Stimulated activated CD8-positive, alpha-beta memory T cell treated with anti-CD3 and anti-CD28 coated beads, Interleukin-4, amount 100 ng/mL, for 4 hours (primary cell): ENCODE results near the gene PDE11A.

Source experiments
- DNase-seq, 2 donors: peaks; one replicate each; pipeline ENCODE4 v3.0.0-alpha.2; 2020; ENCODE audit warnings: low read depth in 2 of 2, low spot score in 1 of 2

The PDE11A gene

GRCh38 chr2:177771191-177771590 lies 301.4 kb downstream of the PDE11A start:
- no peak for DNase-seq

GRCh38 chr2:177767768-177768167 lies 304.8 kb downstream of the PDE11A start:
- no peak for DNase-seq

GRCh38 chr2:177765698-177766097 lies 306.9 kb downstream of the PDE11A start:
- DNase-seq: no peak

DNA sequence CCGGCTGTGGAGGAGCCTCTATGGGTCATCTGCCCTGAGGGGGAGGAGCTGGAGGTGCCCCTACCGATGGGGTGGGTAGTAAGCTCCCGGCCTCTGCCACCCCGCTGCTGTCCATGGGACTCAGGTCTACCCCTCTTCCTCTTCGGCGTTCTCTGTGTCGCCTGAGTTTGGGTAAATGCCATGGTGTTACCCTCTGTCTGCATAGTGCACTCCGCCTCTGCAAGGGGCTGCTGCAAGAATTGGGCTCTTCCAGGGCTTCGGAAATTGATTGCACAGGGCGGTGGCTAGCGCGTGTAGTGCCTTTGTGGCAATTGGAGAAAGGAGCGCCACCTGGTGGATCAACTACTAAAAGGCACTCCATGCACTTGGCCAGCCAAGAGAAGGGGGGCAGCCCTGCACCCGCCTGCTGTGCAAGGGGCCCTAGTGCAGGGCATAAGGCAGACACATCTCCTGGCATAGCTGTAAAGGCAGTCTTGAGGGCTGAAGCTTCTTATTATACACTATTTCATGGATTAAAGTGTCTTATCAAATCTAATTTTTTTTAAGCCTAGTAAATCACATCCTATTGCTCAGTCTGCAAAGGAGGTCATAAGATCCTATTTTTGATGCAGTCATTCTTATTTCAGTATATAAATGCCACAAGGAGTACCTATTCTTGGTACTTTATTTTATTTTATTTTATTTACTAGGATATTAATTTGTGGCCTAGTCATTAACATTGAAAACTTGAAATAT lies 308.9 kb downstream of the PDE11A start:
- peak; percentile 26 to 51 for DNase-seq

DNA sequence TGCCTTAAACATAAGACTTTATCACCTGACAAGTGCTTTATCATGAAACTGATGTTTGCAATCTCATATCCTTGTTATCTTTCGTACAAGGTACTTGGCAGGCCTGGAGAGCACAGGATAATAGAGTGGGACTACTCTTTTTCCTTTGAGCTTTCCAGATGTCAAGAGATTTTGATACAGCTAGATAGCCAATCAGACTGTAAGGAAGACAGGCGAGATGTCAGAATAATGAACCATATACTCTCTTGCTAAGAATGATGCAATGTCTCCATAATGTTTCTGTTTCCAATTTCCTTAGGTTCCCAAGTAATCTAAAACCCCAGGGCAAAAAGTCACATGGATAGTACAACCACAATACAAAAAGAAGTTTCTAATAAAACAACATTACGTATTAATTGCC lies 313.1 kb downstream of the PDE11A start:
- no peak for DNase-seq

DNA sequence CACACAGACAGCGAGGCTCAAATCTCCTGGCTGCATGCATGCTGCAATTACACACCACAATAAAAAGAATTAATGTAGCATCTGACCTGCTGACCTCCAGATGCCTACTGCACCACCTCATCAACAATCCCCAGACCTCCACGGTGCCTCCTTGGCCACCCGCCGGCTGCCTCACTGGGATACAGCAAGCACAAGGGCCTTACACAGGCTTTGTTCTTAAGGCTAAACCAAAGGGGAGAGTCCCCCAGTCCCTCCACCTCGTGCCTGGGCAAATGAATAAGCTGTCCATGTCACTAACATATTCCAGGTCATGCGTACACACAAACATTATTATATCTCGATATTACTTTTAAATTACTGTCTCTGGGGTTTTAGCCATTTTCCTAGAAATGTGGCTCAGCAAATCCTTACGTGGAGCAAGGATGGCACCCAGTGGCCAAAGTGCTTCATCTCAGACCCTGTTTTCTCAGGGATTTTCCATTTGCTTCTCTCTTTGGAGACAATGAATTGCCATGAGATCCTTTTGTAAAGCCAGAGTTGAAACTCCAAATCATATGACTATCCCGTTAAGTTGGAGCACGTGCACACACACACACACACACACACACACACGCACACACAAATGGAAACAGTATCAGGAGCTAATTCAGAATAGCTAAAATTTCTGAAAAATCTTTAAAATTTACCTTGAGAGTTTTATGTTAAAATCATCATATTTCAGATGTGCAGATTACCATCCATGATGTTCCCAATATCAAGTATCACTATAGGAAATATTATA lies 313.8 kb downstream of the PDE11A start:
- no peak for DNase-seq

DNA sequence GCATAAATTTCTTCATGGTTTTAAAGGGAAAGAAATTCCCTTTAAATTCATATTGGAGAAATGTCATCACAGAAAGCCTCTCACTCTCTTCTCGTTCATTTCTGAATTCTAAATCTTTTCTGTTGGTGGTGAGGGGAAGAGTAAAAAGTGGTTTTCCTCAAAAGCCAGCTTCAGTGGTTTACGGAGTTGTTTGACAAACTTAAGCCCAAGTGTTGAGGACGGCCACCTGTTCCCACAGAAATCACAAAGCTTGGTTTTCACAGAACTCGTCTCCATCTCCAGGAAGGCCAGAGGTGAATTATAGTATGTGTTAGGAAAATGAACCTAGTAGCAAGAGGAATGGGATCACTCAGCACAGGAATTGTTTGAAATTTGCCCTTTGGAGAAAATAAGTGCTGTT lies 316.2 kb downstream of the PDE11A start:
- DNase-seq: no peak

- DNase-seq: no peak
Measured at GRCh38 chr2:177754492-177754873, 318.1 kb downstream of the PDE11A start.

DNA sequence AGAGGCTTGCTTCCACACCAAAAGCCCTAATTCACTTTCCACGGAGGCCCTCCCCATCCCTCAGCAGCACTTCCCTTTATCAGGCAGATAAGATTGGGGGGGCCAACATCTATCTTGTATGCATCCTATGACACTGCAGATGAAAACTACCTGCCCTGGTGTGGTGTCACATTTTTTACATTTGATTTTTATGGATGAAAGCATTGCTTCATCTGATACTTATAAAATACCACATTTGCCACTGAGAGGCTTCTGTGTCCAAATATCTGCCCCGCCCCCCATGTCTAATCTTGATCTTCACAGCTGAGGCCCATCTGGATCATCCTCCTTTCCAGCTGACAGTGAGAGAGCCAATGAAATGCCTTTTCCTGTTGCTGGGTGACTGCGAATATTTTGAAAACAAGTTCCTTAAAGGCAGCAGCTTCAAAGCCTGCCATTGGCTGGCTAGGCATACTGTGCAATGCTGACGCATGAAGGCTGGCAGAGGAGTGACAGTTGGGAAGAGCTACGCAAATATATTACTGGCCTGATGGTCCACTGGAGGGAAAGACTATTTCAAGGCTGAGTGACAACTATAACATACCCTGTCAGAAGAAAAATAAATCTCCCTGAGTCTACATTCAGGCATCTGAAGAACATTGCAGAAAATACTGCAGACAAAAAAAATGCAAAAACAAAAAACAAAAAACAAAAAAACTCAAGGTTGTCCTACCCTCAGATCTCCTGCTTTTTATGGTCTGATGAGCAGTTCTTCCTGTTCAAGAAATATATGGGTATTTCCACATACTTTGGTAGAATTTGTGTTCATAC lies 318.7 kb downstream of the PDE11A start:
- no peak for DNase-seq

DNA sequence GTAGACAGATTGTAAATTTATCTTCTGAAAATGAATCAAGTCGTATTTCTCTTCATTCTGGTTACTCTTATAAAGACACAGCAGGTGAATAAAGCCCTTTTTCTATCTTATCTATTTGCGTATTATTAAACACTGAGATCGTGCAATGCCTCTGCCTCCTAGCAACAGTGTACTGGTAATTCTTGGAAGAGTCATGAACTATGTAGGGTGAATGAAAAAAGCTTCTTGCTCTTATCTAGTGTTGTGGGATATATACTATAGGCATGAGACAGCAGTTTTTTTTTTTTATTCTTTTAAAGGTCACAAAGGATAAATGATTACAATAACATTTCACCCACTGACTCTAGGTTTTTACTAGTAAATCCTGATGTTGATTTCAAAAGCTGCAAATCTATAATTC lies 324.2 kb downstream of the PDE11A start:
- no peak for DNase-seq

- no peak for DNase-seq
Measured at GRCh38 chr2:177747384-177747783, 325.2 kb downstream of the PDE11A start.

DNA sequence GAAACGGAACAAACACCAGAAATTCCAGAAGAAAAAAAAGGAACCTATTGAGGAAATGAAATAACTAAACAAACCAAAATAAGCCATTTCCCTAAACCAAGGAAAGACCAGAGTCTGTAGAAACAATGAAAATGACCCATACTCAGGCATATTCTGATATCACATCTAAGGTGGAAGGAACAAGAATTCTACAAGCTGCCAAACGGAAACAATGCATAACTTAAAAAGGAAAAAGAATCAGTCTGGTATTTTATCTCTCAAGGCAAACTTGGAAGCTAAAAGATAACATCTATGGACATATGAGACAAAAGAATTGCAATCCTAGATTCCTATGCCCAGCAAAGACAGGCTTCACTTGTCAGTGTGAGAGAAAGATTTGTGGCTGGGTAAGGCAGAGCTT lies 326.2 kb downstream of the PDE11A start:
- DNase-seq: no peak

- DNase-seq: no peak
Measured at GRCh38 chr2:177745531-177745930, 327.0 kb downstream of the PDE11A start.

GRCh38 chr2:177742851-177743250 lies 329.7 kb downstream of the PDE11A start:
- no peak for DNase-seq

DNA sequence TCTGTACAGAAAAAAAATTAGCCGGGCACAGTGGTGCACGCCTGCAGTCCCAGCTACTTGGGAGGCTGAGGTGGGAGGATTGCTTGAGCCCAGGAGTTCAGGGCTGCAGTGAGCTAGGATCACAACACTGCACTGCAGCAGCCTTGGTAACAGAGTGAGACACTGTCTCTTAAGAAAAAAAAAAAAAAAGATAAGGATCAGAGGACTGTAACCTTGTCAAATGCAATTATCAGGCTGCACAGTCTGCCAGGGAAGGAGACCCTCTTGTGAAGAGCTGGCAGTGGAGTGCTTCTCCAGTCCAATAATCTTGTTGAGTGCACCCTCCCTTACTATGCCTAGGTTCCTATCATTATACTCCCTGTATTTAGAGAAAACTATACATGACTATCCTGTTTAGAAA lies 330.7 kb downstream of the PDE11A start:
- no peak for DNase-seq

GRCh38 chr2:177740700-177741099 lies 331.9 kb downstream of the PDE11A start:
- no peak for DNase-seq

- no peak for DNase-seq
Measured at GRCh38 chr2:177738461-177739235, 333.9 kb downstream of the PDE11A start.

GRCh38 chr2:177735318-177735803 lies 337.2 kb downstream of the PDE11A start:
- no peak for DNase-seq

GRCh38 chr2:177733322-177733855 lies 339.2 kb downstream of the PDE11A start:
- no peak for DNase-seq

GRCh38 chr2:177731384-177731783 lies 341.2 kb downstream of the PDE11A start:
- DNase-seq: no peak

DNA sequence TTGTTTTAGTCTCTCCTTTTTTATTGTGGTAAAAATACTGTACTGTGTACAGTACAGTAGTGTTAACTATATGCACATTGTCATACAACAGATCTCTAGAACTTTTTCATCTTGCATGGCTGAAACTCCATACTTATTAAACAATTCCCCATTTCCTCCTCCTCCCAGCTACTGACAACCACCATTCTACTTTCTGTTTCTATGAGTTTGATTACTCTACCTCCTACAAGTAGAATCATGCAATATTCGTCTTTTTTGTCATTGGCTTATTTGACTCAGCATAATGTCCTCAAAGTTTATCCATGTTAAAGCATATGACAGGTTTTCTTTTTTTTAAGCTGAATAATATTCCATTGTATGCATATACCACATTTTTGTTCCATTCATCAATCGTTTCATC lies 341.8 kb downstream of the PDE11A start:
- no peak for DNase-seq
